Measurements from ENCODE around the gene ADAM33.

Gene ADAM33

DNA sequence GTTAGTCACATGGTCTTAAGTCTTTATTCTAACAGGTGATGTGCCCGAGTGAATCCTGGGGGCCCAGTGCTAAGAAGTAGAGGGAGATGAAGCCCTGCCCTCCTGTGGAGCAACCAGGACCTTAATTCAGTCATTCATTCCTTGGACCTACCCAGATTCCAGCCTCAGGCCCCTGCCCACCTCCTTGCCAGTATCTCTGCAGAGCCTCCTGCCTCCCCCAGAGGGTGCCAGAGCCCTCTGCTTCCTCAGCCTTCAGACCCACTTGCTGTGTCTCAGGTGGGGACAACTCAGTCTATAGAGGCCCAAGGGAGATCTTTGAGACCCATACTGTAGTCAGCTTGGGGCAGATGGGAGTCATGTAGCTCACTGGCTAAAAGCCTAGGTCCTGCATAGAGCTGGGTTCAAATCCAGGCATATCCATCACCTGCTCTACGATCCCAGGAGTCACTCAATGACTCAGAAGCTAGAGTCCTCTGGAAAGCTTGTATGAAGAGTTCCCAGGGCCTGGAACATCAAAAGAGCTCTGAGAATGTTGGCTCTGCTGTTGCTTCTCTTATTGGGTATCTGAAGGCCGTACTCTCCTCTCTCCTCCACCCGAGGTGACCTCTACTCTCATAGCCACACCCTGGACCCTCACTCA is 34.5 kb upstream of the ADAM33 start:
- TF ChIP-seq CTCF (IDR thresholded peaks at IDR 0.05), result no peak
- H3K27ac ChIP-seq, result no peak overlapping the region
- H3K4me3 ChIP-seq, result no peak overlapping the region
- no peak for DNase-seq (ENCODE audit: low spot score)

DNA sequence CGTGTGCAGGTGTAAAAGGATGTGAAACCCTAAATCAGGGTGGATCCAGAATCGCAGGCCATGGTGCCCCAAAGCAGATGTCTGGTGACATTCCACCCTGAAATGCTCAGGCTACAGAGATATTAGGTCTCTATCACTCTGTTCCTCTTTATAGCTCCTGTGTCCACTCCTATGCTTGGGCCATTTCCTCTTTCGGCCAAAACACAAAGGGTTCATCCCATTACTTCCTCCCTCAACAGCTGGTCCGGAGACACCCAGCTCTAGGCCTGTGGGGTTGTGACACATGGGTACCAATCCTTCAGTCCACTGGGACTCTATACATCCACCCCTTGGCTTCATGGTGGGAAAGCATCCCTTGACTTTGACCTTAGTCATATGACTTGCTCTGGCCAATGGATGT is 32.3 kb upstream of the ADAM33 start:
- H3K27ac ChIP-seq, result no peak overlapping the region
- DNase-seq (ENCODE audit: low spot score), result no peak
- TF ChIP-seq CTCF (IDR thresholded peaks at IDR 0.05), result no peak
- no peak overlapping the region for H3K4me3 ChIP-seq

DNA sequence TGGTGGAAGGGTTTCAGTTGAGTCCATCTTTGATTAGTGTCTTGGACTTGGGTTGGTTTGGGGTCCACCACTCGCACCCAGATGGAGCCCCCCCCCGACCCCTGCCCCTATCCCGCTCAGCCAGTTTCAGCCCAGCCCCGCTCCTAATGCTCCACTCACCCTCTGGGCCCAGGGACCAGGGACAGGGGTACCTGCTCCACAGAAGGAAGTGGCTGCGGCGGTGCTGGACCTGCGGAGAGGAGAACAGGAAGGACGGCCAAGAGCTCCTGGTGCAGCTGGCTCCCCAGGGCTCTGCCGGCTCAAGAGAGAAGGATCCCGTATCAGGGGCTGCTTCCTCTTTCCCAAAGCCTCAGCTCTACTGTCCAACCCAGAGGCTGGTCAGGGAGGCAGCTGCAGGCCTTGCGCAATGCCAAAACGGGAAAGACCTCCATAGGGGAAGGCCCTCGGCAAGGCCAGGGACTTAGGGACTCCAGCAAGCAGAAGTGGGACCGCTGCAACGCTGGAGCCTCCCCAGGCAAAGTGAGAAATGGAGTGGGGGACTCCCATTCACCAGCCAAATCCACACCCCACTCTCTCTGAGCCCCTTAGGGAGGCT is 30.6 kb upstream of the ADAM33 start, which contains the start of gene SIGLEC1:
SIGLEC1 (minus strand) TSS at position 322 of the 595 bp plus-strand sequence. CDS start 5,472 bp downstream, outside the sequence.
- TF ChIP-seq CTCF (IDR thresholded peaks at IDR 0.05), result no peak
- Histone ChIP-seq H3K27ac (peak within 1 kb of the TSS in 1 of 2 donors; percentile 68), H3K4me3 (peak within 1 kb of the TSS; percentile 53)
- DNase-seq (ENCODE audit: low spot score), result no peak

- Histone ChIP-seq H3K4me3 (peak overlapping the region; percentile 53), H3K27ac (peak overlapping the region in 1 of 2 donors; percentile 68)
- no peak for TF ChIP-seq CTCF (IDR thresholded peaks at IDR 0.05)
- DNase-seq (ENCODE audit: low spot score), result peak; percentile 14
Observed at GRCh38 chr20:3711484-3711941, 29.7 kb upstream of the ADAM33 start.

GRCh38 chr20:3710703-3711483 is 29.1 kb upstream of the ADAM33 start:
- DNase-seq (ENCODE audit: low spot score), result peak; percentile 68
- TF ChIP-seq CTCF (IDR thresholded peaks at IDR 0.05), result peak; percentile 96
- H3K27ac ChIP-seq, result peak overlapping the region in 1 of 2 donors; percentile 68
- peak overlapping the region; percentile 53 for H3K4me3 ChIP-seq

DNA sequence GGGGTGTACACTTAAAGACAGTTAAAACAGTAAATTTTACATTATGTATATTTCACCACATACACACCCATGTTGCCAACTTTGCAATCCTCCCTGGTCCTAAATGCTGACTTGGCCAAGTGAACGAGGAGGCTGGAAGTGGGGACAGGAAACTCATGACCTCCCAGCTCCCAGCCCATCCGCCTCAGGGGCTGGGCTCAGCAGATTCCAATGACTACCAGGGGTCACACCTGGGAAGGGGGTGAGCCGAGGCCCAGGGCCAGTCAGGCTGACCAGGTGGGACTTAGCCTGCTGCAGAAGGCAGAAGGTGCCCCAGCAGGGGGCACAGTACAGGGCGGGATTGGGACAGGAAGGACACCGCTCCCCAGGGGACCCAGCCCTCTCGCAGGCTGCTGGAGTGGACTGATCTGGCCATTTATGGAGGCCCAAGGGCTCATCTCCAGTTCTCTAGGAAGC is 28.2 kb upstream of the ADAM33 start:
- DNase-seq (ENCODE audit: low spot score), result no peak
- peak overlapping the region in 1 of 2 donors; percentile 64 for H3K27ac ChIP-seq
- peak overlapping the region; percentile 19 for H3K4me3 ChIP-seq
- no peak for TF ChIP-seq CTCF (IDR thresholded peaks at IDR 0.05)

Data from coronary artery (tissue), 2 donors.